Left ventricle myocardium inferior (tissue), 1 donor: ENCODE results near the gene UTP14C. TPM values are rescaled to one million over a fixed set of nuclear protein-coding genes. Genes with fewer than 3 reads are reported as not detected.
A peak's percentile ranks its signal among the peaks of the same experiment; 100 is the strongest.

Experiments
- DNase-seq: peaks from one replicate; pipeline ENCODE4 v3.0.0-alpha.2; 2020
- H3K27ac ChIP-seq: fragments of 200-600 bp; replicated peaks from 2 replicates; pipeline ENCODE4 v1.8.0; 2021
- H3K27me3 ChIP-seq: fragments of 200-600 bp; 2 replicates; pipeline ENCODE4 v1.8.0; 2021; ENCODE audit warnings: low read depth
- H3K36me3 ChIP-seq: fragments of 200-600 bp; 2 replicates; pipeline ENCODE4 v1.8.0; 2021
- H3K4me1 ChIP-seq: fragments of 200-600 bp; 2 replicates; pipeline ENCODE4 v1.8.0; 2021
- H3K4me3 ChIP-seq: fragments of 200-600 bp; 2 replicates; pipeline ENCODE4 v1.8.0; 2021; ENCODE audit warnings: mild to moderate bottlenecking, moderate library complexity
- H3K9me3 ChIP-seq: fragments of 200-600 bp; replicated peaks from 2 replicates; pipeline ENCODE4 v1.8.0; 2021
- intact Hi-C: fragments of 100-400 bp; cut with micrococcal nuclease; formaldehyde crosslinking; loops from one replicate; pipeline ENCODE4 v1.11.0; 2022
- total RNA-seq: library from RNA; stranded (reverse); fragmentation: NEBNext Ultra II Directional; extraction: Animal tissue kit (Norgen Biotek cat#: 25700); gene quantifications from one replicate; pipeline ENCODE4 v1.2.1, GENCODE V29; 2021
- TF ChIP-seq, protein P1 (sequence below): fragments of 200-600 bp; IDR thresholded peaks from 2 replicates; pipeline ENCODE4 v1.8.0; 2021; ENCODE audit warnings: antibody characterized with exemption, mild to moderate bottlenecking, borderline replicate concordance
- donor health status: DM: no; HTN: yes; CAD: no; lungs with severe emphysema.

Gene UTP14C
- total RNA-seq, 1 donor from 2014 or later: 11.6 TPM

DNA sequence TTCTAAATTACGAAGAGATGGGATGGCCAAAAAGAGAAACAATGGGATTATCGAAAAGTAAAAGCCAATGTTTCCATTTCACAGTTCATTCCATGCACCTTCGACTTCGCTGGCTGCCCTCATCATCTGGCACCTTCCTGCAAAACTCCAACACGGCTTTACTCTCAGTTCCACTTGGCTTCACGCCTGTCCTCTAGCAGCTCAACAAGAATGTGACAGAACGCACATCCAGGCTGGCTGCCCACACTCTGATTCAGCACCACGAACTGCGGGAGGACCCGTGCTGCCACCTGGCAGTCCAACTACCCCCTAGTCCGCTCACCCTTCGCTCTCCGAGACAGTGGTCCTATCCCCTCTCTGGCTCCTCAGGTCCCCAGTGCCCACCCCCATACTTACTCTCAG lies 25.0 kb upstream of the UTP14C start:
- peak overlapping the region; percentile 57 for H3K27ac ChIP-seq
- H3K4me3 ChIP-seq: peak overlapping the region; percentile 36

DNA sequence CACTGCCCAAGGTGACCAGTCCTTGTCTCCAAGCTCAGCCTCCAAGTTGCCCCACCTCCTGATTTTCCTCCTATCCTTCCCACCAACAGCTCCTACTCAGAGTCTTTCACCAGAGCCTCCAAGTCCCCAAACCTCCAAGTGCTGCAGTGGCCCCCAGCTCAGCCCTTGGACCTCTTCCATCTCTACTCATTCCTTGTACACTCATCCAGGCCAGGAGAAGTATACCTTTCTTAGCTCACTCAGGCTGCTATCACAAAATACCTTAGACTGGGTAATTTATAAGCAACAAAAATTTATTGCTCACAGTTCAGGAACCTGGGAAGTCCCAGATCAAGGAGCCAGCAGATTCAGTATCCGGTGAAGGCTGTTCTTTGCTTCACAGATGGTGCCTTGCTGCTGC lies 24.6 kb upstream of the UTP14C start:
- intact Hi-C loops: loop anchor here (5.0 kb wide), 1 partner anchor 127 kb away; the partner anchor contains the start of gene NEK5
- H3K4me3 ChIP-seq: peak overlapping the region; percentile 36
- peaks cover 37% of the 10 kb centered on the region for H3K4me1 ChIP-seq
- TF ChIP-seq, protein P1, sequence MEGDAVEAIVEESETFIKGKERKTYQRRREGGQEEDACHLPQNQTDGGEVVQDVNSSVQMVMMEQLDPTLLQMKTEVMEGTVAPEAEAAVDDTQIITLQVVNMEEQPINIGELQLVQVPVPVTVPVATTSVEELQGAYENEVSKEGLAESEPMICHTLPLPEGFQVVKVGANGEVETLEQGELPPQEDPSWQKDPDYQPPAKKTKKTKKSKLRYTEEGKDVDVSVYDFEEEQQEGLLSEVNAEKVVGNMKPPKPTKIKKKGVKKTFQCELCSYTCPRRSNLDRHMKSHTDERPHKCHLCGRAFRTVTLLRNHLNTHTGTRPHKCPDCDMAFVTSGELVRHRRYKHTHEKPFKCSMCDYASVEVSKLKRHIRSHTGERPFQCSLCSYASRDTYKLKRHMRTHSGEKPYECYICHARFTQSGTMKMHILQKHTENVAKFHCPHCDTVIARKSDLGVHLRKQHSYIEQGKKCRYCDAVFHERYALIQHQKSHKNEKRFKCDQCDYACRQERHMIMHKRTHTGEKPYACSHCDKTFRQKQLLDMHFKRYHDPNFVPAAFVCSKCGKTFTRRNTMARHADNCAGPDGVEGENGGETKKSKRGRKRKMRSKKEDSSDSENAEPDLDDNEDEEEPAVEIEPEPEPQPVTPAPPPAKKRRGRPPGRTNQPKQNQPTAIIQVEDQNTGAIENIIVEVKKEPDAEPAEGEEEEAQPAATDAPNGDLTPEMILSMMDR: no peak
- H3K27me3 ChIP-seq: no peaks in the 10 kb centered on the region
- DNase-seq: no peak
- H3K9me3 ChIP-seq: no peaks in the 10 kb centered on the region
- H3K27ac ChIP-seq: peak overlapping the region; percentile 57
- no peaks in the 10 kb centered on the region for H3K36me3 ChIP-seq

More for the DNA sequence above, 25.0 kb upstream of the UTP14C start:
- intact Hi-C loops: no loop called here
- no peaks in the 10 kb centered on the region for H3K36me3 ChIP-seq
- no peaks in the 10 kb centered on the region for H3K27me3 ChIP-seq
- no peaks in the 10 kb centered on the region for H3K9me3 ChIP-seq
- peak; percentile 72 for DNase-seq
- TF ChIP-seq, protein P1: peak; percentile 15
- H3K4me1 ChIP-seq: peaks cover 41% of the 10 kb centered on the region

DNA sequence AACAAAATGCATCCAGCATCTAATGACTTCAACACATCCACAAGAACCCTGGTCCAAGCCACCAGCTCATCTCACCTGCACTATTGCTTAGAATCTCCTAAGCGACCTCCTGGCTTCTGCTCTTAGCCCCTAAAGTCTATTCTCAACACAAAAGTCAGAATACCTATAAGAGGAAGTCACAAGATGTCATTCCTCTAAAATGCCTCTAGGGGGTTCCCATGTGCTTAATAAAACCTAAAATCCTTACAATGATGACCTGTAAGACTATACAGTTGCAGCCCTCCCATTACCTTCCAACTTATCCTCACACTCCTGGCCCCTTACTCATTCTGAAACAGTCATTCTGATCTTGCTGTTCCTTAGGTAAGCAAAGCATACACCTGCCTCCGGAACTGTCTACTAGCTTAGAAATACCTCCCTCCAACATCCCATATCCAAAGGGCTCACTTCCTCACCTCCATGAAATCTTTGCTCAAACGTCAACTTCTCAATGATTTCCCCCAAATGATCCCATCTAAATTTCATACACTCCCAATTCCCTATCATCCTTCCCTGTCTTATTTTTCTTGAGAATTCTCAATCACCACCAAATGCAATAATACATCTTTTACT lies 23.3 kb upstream of the UTP14C start:
- DNase-seq: no peak
- H3K36me3 ChIP-seq: no peaks in the 10 kb centered on the region
- peaks cover 24% of the 10 kb centered on the region for H3K4me1 ChIP-seq
- intact Hi-C loops: loop anchor here (5.0 kb wide), 1 partner anchor 126 kb away; the partner anchor contains the start of gene NEK5
- H3K27me3 ChIP-seq: no peaks in the 10 kb centered on the region
- TF ChIP-seq, protein P1: peak; percentile 76
- no peak overlapping the region for H3K27ac ChIP-seq
- H3K9me3 ChIP-seq: no peaks in the 10 kb centered on the region
- no peak overlapping the region for H3K4me3 ChIP-seq

DNA sequence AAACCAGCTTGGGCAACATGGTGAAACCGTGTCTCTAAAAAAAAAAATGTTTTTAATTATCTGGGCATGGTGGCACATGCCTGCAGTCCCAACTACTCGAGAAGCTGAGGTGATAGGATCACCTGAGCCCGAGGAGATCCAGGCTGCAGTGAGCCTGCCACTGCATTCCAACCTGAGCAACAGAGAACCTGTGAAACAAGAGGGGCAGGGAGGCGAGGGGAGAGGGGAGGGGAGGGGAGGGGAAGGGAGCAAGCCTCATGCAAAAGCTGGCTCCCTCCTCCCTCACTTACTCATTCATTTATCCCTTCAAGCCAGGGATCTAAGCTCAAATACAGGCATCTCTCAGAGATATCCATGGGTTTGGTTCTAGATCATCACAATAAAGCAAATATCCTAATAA lies 22.1 kb upstream of the UTP14C start:
- Histone ChIP-seq H3K36me3 (no peaks in the 10 kb centered on the region), H3K27me3 (no peaks in the 10 kb centered on the region), H3K4me1 (peaks cover 20% of the 10 kb centered on the region), H3K27ac (no peak overlapping the region), H3K9me3 (no peaks in the 10 kb centered on the region), H3K4me3 (no peak overlapping the region)
- intact Hi-C loops: loop anchor here (5.0 kb wide), 1 partner anchor 125 kb away; the partner anchor contains the start of gene NEK5
- TF ChIP-seq, protein P1: no peak
- no peak for DNase-seq

DNA sequence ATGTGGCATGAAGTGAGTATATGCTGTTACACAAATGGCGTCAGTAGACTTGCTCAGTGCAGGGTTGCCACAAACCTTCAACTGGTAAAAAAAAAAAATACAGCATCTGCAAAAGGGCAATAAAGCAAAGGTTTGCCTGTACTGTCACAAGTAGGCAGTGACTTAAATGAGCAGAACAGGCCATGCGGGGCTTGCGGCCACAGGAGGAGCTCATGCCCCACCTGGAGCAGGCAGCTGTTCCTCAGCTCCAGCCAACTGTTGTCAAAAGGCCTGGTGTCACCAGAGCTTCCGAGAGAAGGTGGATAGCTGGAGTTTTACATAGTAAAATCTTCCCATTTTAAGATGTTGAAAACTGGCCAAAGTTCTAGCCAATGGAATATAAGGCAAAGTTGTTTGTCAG lies 20.9 kb upstream of the UTP14C start:
- no peak for DNase-seq
- no peak overlapping the region for H3K27ac ChIP-seq
- intact Hi-C loops: loop anchor here (5.0 kb wide), 1 partner anchor 124 kb away; the partner anchor contains the start of gene NEK5
- TF ChIP-seq, protein P1: no peak
- H3K9me3 ChIP-seq: no peaks in the 10 kb centered on the region
- no peaks in the 10 kb centered on the region for H3K27me3 ChIP-seq
- no peak overlapping the region for H3K4me3 ChIP-seq
- H3K36me3 ChIP-seq: no peaks in the 10 kb centered on the region
- peaks cover 18% of the 10 kb centered on the region for H3K4me1 ChIP-seq
